Endothelial cell of umbilical vein (primary cell): ENCODE measurements around the gene FARP1. TPM values are rescaled to one million over a fixed set of nuclear protein-coding genes. Genes with fewer than 3 reads are reported as not detected.

Experiments used
- BruUV-seq: library from RNA; stranded (reverse); fragments of 400-500 nt; replicated peaks from 2 replicates; lab custom pipeline; 2021; lab: Mats Ljungman, UMichigan
- CTCF ChIA-PET: fragments of 300-600, 350-600 bp; sonication (Branson Sonifier 250); formaldehyde crosslinking; loops from one replicate; lab custom pipeline; 2021; ENCODE audit warnings: antibody characterized with exemption, inconsistent platforms; lab: Charles Lee
- POLR2A ChIA-PET: fragments of 300-600, 350-600 bp; sonication (Branson Sonifier 250); formaldehyde crosslinking; loops from one replicate; lab custom pipeline; 2021; ENCODE audit warnings: antibody characterized with exemption, inconsistent platforms; lab: Charles Lee
- DNase-seq: peaks from one replicate; pipeline ENCODE4 v3.0.0-alpha.2; 2011; ENCODE audit warnings: low read depth, low spot score
- FAIRE-seq: peaks from 2 replicates; lab custom pipeline; 2011; peaks lifted over from hg19 to GRCh38; lab: Jason Lieb, UNC
- H2AFZ ChIP-seq: 2 replicates; pipeline ENCODE4 v1.6.0; 2012; ENCODE audit warnings: low read depth, low read length, control low read depth, inconsistent platforms
- H3K27ac ChIP-seq: 2 replicates; pipeline ENCODE4 v1.5.1; 2011; ENCODE audit warnings: low read depth, mild to moderate bottlenecking, control low read depth, low read length, moderate library complexity; ENCODE audit not compliant: insufficient read depth
- H3K27me3 ChIP-seq, 2 experiments: 2 replicates each; pipeline versions ENCODE4 v1.6.0 to v1.6.1; 2011; ENCODE audit warnings: low read length in 2 of 2, mixed read lengths in 1 of 2; ENCODE audit not compliant: control insufficient read depth in 2 of 2, insufficient read depth in 2 of 2
- H3K36me3 ChIP-seq, 2 experiments: 2 replicates in 1 of 2; 3 replicates in 1 of 2; pipeline ENCODE4 v1.5.1; 2011; ENCODE audit warnings: low read length in 2 of 2, mild to moderate bottlenecking in 1 of 2, moderate library complexity in 1 of 2; ENCODE audit not compliant: control insufficient read depth in 2 of 2, insufficient read depth in 2 of 2; ENCODE audit errors: extremely low read depth in 1 of 2
- H3K4me1 ChIP-seq: 3 replicates; pipeline ENCODE4 v1.5.1; 2011; ENCODE audit warnings: mild to moderate bottlenecking, low read length; ENCODE audit not compliant: control insufficient read depth, insufficient read depth; ENCODE audit errors: extremely low read depth
- H3K4me2 ChIP-seq: 2 replicates; pipeline ENCODE4 v1.6.1; 2011; ENCODE audit warnings: low read length, control low read depth, mixed read lengths; ENCODE audit not compliant: insufficient read depth
- H3K4me3 ChIP-seq, 3 experiments: fragments of 200-600 bp in 1 of 3; sonication (generic), shearing (Covaris generic) in 1 of 3; replicated peaks in 1 of 3; 2 replicates each; pipeline ENCODE4 v1.5.1; 2011 to 2016; ENCODE audit warnings: control low read depth in 3 of 3, low read length in 3 of 3, mild to moderate bottlenecking in 2 of 3, inconsistent platforms in 1 of 3, low read depth in 1 of 3, moderate library complexity in 1 of 3; ENCODE audit not compliant: insufficient read depth in 1 of 3
- H3K79me2 ChIP-seq: 2 replicates; pipeline ENCODE4 v1.6.0; 2012; ENCODE audit warnings: low read length, inconsistent platforms; ENCODE audit not compliant: control insufficient read depth, insufficient read depth
- H3K9ac ChIP-seq: replicated peaks from 2 replicates; pipeline ENCODE3; 2011; ENCODE audit warnings: low read length, control low read depth; ENCODE audit not compliant: insufficient read depth; ENCODE audit errors: extremely low read depth
- H3K9me1 ChIP-seq: replicated peaks from 3 replicates; pipeline ENCODE4 v1.6.0; 2011; ENCODE audit warnings: mild to moderate bottlenecking, low read length; ENCODE audit not compliant: control insufficient read depth, insufficient read depth; ENCODE audit errors: extremely low read depth
- H3K9me3 ChIP-seq: replicated peaks from 2 replicates; pipeline ENCODE4 v1.5.1; 2012; ENCODE audit warnings: low read length, inconsistent platforms; ENCODE audit not compliant: control insufficient read depth, insufficient read depth
- H4K20me1 ChIP-seq: replicated peaks from 2 replicates; pipeline ENCODE3; 2011; ENCODE audit warnings: mild to moderate bottlenecking, low read length; ENCODE audit not compliant: control insufficient read depth, insufficient read depth; ENCODE audit errors: extremely low read depth
- EZH2 ChIP-seq: IDR thresholded peaks from 2 replicates; pipeline ENCODE4 v1.6.1; 2012; ENCODE audit warnings: borderline replicate concordance, low read depth, mild to moderate bottlenecking, moderate library complexity, low read length, inconsistent platforms; ENCODE audit not compliant: severe bottlenecking
- GATA2 ChIP-seq: IDR thresholded peaks from 2 replicates; pipeline ENCODE4 v1.7.0; 2011; ENCODE audit warnings: low read depth, mild to moderate bottlenecking, moderate library complexity, mixed read lengths, low read length; ENCODE audit not compliant: insufficient read length, insufficient read depth
- JUN ChIP-seq: IDR thresholded peaks from 2 replicates; pipeline ENCODE4 v1.6.1; 2011; ENCODE audit warnings: borderline replicate concordance, low read depth; ENCODE audit not compliant: insufficient read length, insufficient read depth
- MYC ChIP-seq: IDR thresholded peaks from one replicate; pipeline ENCODE4 v1.6.1; 2011; ENCODE audit warnings: mild to moderate bottlenecking, low read depth, low read length
- POLR2A ChIP-seq: IDR thresholded peaks from 2 replicates; pipeline ENCODE4 v1.6.1; 2012; ENCODE audit warnings: low read depth, mild to moderate bottlenecking, control low read depth, low read length
- POLR2AphosphoS5 ChIP-seq: IDR thresholded peaks from 2 replicates; pipeline ENCODE4 v1.6.1; 2012; ENCODE audit warnings: low read depth, mild to moderate bottlenecking, control low read depth, low read length, moderate library complexity; ENCODE audit not compliant: insufficient read depth
- dilution Hi-C: fragments of 300-500 bp; cut with MboI; formaldehyde crosslinking; loops from one replicate; pipeline ENCODE4 v1.15.0; 2019; ENCODE audit warnings: low sequenced_read_pairs; ENCODE audit not compliant: extremely low pct_ligation_motif_present
- intact Hi-C: fragments of 100-400 bp; cut with micrococcal nuclease; formaldehyde crosslinking; loops from one replicate; pipeline ENCODE4 v1.10.0; 2022
- polyA plus RNA-seq, 4 experiments: library from polyadenylated mRNA; depleted of rRNA in 3 of 4; stranded (reverse) in 3 of 4; unstranded in 1 of 4; fragments of >200 nt; gene quantifications; 2 replicates each; pipeline versions ENCODE4 v1.2.1 to v1.2.3, GENCODE V29; 2011 to 2012; ENCODE audit warnings: missing spikeins in 1 of 4
- total RNA-seq: library from RNA; stranded (reverse); gene quantifications from 2 replicates; pipeline ENCODE4 v1.2.3, GENCODE V29; 2021
- TF ChIP-seq, protein P1 (sequence below), 2 donors: IDR thresholded peaks; 1 replicate in 1 of 2; 2 replicates in 1 of 2; pipeline ENCODE4 v1.5.1; 2011; ENCODE audit warnings: low read length in 2 of 2, mild to moderate bottlenecking in 2 of 2, moderate library complexity in 2 of 2, control low read depth in 1 of 2, inconsistent platforms in 1 of 2, low read depth in 1 of 2; ENCODE audit not compliant: insufficient read depth in 1 of 2; ENCODE audit errors: extremely low read depth in 1 of 2
- TF ChIP-seq, protein P2 (sequence below): IDR thresholded peaks from 2 replicates; pipeline ENCODE4 v1.6.1; 2011; ENCODE audit not compliant: insufficient read depth, insufficient read length

Gene FARP1
- total and polyA plus RNA-seq, 2 donors (not counting 3 experiments of a cell fraction or from before 2014, with no cell fraction given): 19.0 to 77.7 TPM

DNA sequence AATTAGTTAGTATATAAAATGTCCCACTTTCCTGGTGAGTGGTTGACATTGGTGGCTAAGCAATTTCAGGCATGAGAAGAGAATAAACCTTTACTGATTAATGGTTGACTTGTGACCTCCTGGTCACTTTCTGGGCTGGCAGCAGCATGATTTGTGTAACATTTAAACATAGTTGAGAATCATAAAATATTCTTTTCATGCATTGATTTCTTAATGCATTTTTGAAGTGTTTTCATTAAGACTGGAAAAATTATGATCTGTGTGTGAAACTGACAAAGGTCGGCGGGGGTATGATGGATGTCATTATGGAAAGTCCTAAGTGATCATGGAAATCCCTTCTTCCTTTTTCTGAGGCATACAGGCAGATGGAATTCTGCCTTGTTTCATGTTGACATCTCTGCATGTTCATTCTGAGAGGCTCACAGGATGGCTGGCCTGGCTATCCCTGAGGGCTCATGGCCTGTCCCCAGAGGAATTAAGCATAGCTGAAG is 132.8 kb downstream of the FARP1 start:
- Histone ChIP-seq H3K4me1 (no peaks in the 10 kb centered on the region), H3K4me3 (no peak overlapping the region), H3K27me3 (no peaks in the 10 kb centered on the region), H3K36me3 (no peaks in the 10 kb centered on the region), H3K27ac (no peak overlapping the region), H2AFZ (no peak overlapping the region), H3K9me1 (no peaks in the 10 kb centered on the region), H3K9me3 (no peaks in the 10 kb centered on the region), H3K9ac (no peak overlapping the region), H3K79me2 (no peaks in the 10 kb centered on the region), H3K4me2 (no peak overlapping the region), H4K20me1 (no peaks in the 10 kb centered on the region)
- dilution Hi-C loops: no loop called here
- FAIRE-seq: no peak
- no peak for DNase-seq
- no TSS peak for BruUV-seq
- CTCF ChIA-PET: interaction anchor here (1.4 to 1.8 kb wide), 2 partner anchors 26 to 31 kb away, joined by 3 to 5 read pairs; no protein-coding TSS in a partner anchor
- TF ChIP-seq MYC: no peak
- no peak for TF ChIP-seq JUN
- TF ChIP-seq POLR2A: no peak
- TF ChIP-seq POLR2AphosphoS5: no peak
- TF ChIP-seq GATA2: no peak
- TF ChIP-seq, protein P1, sequence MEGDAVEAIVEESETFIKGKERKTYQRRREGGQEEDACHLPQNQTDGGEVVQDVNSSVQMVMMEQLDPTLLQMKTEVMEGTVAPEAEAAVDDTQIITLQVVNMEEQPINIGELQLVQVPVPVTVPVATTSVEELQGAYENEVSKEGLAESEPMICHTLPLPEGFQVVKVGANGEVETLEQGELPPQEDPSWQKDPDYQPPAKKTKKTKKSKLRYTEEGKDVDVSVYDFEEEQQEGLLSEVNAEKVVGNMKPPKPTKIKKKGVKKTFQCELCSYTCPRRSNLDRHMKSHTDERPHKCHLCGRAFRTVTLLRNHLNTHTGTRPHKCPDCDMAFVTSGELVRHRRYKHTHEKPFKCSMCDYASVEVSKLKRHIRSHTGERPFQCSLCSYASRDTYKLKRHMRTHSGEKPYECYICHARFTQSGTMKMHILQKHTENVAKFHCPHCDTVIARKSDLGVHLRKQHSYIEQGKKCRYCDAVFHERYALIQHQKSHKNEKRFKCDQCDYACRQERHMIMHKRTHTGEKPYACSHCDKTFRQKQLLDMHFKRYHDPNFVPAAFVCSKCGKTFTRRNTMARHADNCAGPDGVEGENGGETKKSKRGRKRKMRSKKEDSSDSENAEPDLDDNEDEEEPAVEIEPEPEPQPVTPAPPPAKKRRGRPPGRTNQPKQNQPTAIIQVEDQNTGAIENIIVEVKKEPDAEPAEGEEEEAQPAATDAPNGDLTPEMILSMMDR (IDR thresholded peaks at IDR 0.05; ENCODE audit: extremely low read depth in 1 of 2, insufficient read depth in 1 of 2, low read depth in 1 of 2, low read length in 2 of 2): no peak
- TF ChIP-seq, protein P2, sequence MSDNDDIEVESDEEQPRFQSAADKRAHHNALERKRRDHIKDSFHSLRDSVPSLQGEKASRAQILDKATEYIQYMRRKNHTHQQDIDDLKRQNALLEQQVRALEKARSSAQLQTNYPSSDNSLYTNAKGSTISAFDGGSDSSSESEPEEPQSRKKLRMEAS: no peak
- TF ChIP-seq EZH2: no peak
- intact Hi-C loops: no loop called here
- POLR2A ChIA-PET: no interaction called here
